Right lobe of liver (tissue), 6 donors: ENCODE results near the gene SPP1. TPM values are rescaled to one million over a fixed set of nuclear protein-coding genes. Genes with fewer than 3 reads are reported as not detected.

ENCODE experiments used
- ATAC-seq, 4 donors: fragments of 200-7000 bp; cut with Tn5 transposase; one replicate each; pipeline ENCODE4 v1.9.1; 2020; ENCODE audit warnings: mild to moderate bottlenecking in 4 of 4, moderate library complexity in 4 of 4
- DNase-seq, 3 donors: peaks; one replicate each; pipeline ENCODE4 v3.0.0-alpha.2; 2020
- H3K27ac ChIP-seq, 3 donors: fragments of 200-600 bp; one replicate each; pipeline ENCODE4 v1.8.0; 2022
- H3K27me3 ChIP-seq, 2 donors: fragments of 200-600 bp; one replicate each; pipeline ENCODE4 v1.8.0; 2022
- H3K36me3 ChIP-seq, 4 donors: fragments of 200-600 bp; sonication (generic) in 1 of 4; one replicate each; pipeline versions ENCODE4 v1.5.1 to v1.8.0; 2017 to 2022; ENCODE audit warnings: control low read depth in 1 of 4
- H3K4me1 ChIP-seq, 4 donors: fragments of 200-600 bp; sonication (generic) in 1 of 4; one replicate each; pipeline versions ENCODE4 v1.5.1 to v1.8.0; 2017 to 2022; ENCODE audit warnings: control low read depth in 1 of 4
- H3K4me3 ChIP-seq, 3 donors: fragments of 200-600 bp; one replicate each; pipeline ENCODE4 v1.8.0; 2022
- H3K9me3 ChIP-seq, 4 donors: fragments of 200-600 bp; sonication (generic) in 1 of 4; one replicate each; pipeline versions ENCODE4 v1.5.1 to v1.8.0; 2017 to 2022; ENCODE audit warnings: control low read depth in 1 of 4
- POLR2A ChIP-seq: fragments of 450-650 bp; IDR thresholded peaks from one replicate; pipeline ENCODE4 v1.6.1; 2017; ENCODE audit warnings: antibody characterized with exemption, mild to moderate bottlenecking
- WGBS: methylation state at CpG from one replicate; pipeline ENCODE4 v1.1.6; 2018; ENCODE audit warnings: low coverage, low lambda C conversion rate; ENCODE audit not compliant: insufficient coverage; ENCODE audit errors: missing lambda C conversion rate; 5-methylcytosine and 5-hydroxymethylcytosine counted together
- intact Hi-C, 2 donors: fragments of 100-400 bp; cut with DNase I; formaldehyde crosslinking; loops; one replicate each; pipeline versions ENCODE4 v1.11.2 to v1.14.1; 2022
- total RNA-seq, 6 experiments: library from RNA; depleted of rRNA in 2 of 6; stranded (reverse); fragments of >200 nt in 2 of 6; fragmentation: NEBNext Ultra II Directional in 3 of 6; extraction: Animal tissue kit (Norgen Biotek cat#: 25700) in 3 of 6; gene quantifications; one replicate each; pipeline versions ENCODE4 v1.1.0 to v1.2.4, GENCODE V29; 2016 to 2023
- TF ChIP-seq, protein P1 (sequence below), 4 donors: fragments of 200-600 bp in 3 of 4; fragments of 450-650 bp in 1 of 4; IDR thresholded peaks; one replicate each; pipeline versions ENCODE4 v1.5.1 to v1.8.0; 2016 to 2022; ENCODE audit warnings: antibody characterized with exemption in 4 of 4, mild to moderate bottlenecking in 2 of 4
- donor health status: DM: no; HTN: yes; CAD: no.
- donor health status: DM: no; HTN: no; CAD: no.
- donor health status: DM: no; HTN: no; CAD: no.
- donor health status: DM: no; HTN: yes; CAD: no.
- donor health status: DM: no; HTN: yes; CAD: no.

SPP1 gene
- total RNA-seq, 6 experiments from 2014 or later, result 6.0 to 240 (median 15.5) TPM

DNA sequence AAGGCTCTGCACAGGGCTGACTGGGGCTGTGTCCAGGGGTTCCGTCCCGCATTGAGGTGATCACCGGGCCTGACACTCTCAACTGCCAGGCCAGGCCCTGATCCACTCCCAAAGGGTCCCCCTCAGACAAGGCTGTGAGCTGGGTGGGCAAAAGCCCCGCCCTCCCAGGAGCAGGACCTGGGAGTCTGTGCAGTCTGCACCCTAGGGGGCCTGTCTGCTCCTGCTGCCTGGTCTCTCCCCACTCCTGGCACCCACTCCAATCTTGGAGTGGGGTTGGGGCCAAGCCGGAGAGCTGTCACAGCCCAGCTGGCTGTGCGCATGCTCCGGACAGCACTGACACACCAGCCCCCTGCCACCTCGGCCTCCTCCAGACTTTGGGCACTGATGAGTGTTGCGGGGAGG, 9.4 kb upstream of the SPP1 start:
- DNase-seq, result no peak
- H3K9me3 ChIP-seq, result no peaks in the 10 kb centered on the region
- H3K4me3 ChIP-seq, result no peak overlapping the region
- no peaks in the 10 kb centered on the region for H3K27me3 ChIP-seq
- no peak overlapping the region for H3K27ac ChIP-seq
- H3K36me3 ChIP-seq, result no peaks in the 10 kb centered on the region
- no peaks in the 10 kb centered on the region for H3K4me1 ChIP-seq
- ATAC-seq, result peak in 1 of 4 donors; percentile 40
- TF ChIP-seq POLR2A, result no peak
- TF ChIP-seq, protein P1, sequence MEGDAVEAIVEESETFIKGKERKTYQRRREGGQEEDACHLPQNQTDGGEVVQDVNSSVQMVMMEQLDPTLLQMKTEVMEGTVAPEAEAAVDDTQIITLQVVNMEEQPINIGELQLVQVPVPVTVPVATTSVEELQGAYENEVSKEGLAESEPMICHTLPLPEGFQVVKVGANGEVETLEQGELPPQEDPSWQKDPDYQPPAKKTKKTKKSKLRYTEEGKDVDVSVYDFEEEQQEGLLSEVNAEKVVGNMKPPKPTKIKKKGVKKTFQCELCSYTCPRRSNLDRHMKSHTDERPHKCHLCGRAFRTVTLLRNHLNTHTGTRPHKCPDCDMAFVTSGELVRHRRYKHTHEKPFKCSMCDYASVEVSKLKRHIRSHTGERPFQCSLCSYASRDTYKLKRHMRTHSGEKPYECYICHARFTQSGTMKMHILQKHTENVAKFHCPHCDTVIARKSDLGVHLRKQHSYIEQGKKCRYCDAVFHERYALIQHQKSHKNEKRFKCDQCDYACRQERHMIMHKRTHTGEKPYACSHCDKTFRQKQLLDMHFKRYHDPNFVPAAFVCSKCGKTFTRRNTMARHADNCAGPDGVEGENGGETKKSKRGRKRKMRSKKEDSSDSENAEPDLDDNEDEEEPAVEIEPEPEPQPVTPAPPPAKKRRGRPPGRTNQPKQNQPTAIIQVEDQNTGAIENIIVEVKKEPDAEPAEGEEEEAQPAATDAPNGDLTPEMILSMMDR (IDR thresholded peaks at IDR 0.05), result no peak
- intact Hi-C loops, result loop anchor here in 1 of 2 donors (10.0 kb wide), 1 partner anchor 111 kb away; no protein-coding TSS in a partner anchor
- WGBS, result 100% methylated on average over 2 of the region's 9 CpGs

DNA sequence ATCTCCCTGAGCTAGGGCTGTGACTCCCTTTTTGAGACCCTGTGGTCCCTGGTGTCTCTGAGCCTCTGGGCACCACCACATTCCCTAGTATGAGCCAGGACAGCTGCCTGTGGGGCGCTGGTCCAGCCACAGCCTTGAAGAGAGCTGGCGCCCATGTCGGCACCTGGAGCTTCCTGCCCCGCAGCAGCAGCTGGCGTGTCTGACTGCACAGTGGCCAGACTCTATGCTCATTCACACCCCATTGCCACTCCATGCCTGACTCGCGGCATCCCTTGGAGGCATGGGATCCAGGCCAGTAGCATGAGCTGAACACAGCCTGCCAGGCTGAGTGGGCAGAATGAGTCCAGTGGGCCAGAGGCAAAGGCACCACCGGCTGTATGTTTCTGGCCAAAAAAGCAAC, 8.3 kb upstream of the SPP1 start:
- Histone ChIP-seq H3K9me3 (no peaks in the 10 kb centered on the region), H3K36me3 (no peaks in the 10 kb centered on the region), H3K27me3 (no peaks in the 10 kb centered on the region), H3K27ac (no peak overlapping the region), H3K4me1 (no peaks in the 10 kb centered on the region), H3K4me3 (no peak overlapping the region)
- no peak for TF ChIP-seq POLR2A
- TF ChIP-seq, protein P1 (IDR thresholded peaks at IDR 0.05), result no peak
- WGBS, result 60% methylated on average over 1 of the region's 8 CpGs
- ATAC-seq, result peak in 1 of 4 donors; percentile 11
- no peak for DNase-seq
- intact Hi-C loops, result loop anchor here in 1 of 2 donors (10.0 kb wide), 1 partner anchor 112 kb away; no protein-coding TSS in a partner anchor

DNA sequence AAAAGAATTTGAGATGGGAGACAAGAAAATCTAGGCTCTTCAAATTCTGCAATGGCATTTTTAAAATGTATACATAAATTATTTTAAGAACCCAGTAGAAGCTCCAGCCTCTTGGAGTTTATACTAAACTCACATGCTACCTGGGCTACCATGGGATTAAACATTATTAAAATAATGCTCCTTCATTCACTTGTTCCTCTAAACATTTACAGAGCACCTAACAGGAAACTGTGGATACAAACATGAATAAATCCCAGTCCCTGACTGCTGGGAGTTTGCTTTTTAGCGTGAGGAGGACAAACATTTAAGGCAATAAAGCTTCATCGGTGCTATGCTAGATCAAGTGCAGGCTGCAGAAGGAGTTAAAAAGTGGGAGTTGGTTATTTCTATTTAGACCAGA, 5.4 kb upstream of the SPP1 start:
- WGBS, result 46% methylated on average over 2 of the region's 2 CpGs
- DNase-seq (no peak), ATAC-seq (no peak)
- H3K9me3 ChIP-seq, result no peaks in the 10 kb centered on the region
- H3K27me3 ChIP-seq, result no peaks in the 10 kb centered on the region
- peaks cover 0 to 19% (median 6%) of the 10 kb centered on the region in 4 donors for H3K4me1 ChIP-seq
- no peak overlapping the region for H3K4me3 ChIP-seq
- TF ChIP-seq, protein P1 (IDR thresholded peaks at IDR 0.05), result no peak
- TF ChIP-seq POLR2A, result no peak
- no peak overlapping the region for H3K27ac ChIP-seq
- intact Hi-C loops, result loop anchor here in 1 of 2 donors (5.0 kb wide), 1 partner anchor 118 kb away; no protein-coding TSS in a partner anchor
- no peaks in the 10 kb centered on the region for H3K36me3 ChIP-seq

GRCh38 chr4:87971866-87972265, 3.6 kb upstream of the SPP1 start:
- 15% methylated on average over 1 of the region's 1 CpG for WGBS

More at GRCh38 chr4:87971866-87972265, 3.6 kb upstream of the SPP1 start:
- peaks cover 0 to 21% (median 8%) of the 10 kb centered on the region in 4 donors for H3K4me1 ChIP-seq
- no peaks in the 10 kb centered on the region for H3K9me3 ChIP-seq
- no peak overlapping the region for H3K27ac ChIP-seq
- ATAC-seq, result no peak
- H3K4me3 ChIP-seq, result no peak overlapping the region
- DNase-seq, result no peak
- H3K36me3 ChIP-seq, result no peaks in the 10 kb centered on the region
- TF ChIP-seq, protein P1 (IDR thresholded peaks at IDR 0.05), result no peak
- TF ChIP-seq POLR2A, result no peak
- H3K27me3 ChIP-seq, result no peaks in the 10 kb centered on the region
- intact Hi-C loops, result loop anchor here in 1 of 2 donors (5.0 kb wide), 1 partner anchor 120 kb away; no protein-coding TSS in a partner anchor
